Peyer's patch (tissue), 4 donors: ENCODE data around the gene CSRNP3. TPM values are rescaled to one million over a fixed set of nuclear protein-coding genes. Genes with fewer than 3 reads are reported as not detected.

ENCODE experiments used
- DNase-seq, 3 donors: peaks; one replicate each; pipeline ENCODE4 v3.0.0-alpha.2; 2017 to 2019
- H3K27ac ChIP-seq, 4 donors: fragments of 200-600 bp; sonication (generic); one replicate each; pipeline ENCODE4 v1.5.1; 2016 to 2019
- H3K27me3 ChIP-seq, 2 donors: fragments of 200-600 bp; sonication (generic); one replicate each; pipeline ENCODE4 v1.5.1; 2019
- H3K36me3 ChIP-seq, 3 donors: fragments of 200-600 bp; sonication (generic); one replicate each; pipeline ENCODE4 v1.5.1; 2016 to 2019
- H3K4me1 ChIP-seq, 4 donors: fragments of 200-600 bp; sonication (generic); one replicate each; pipeline ENCODE4 v1.5.1; 2016 to 2019
- H3K4me3 ChIP-seq, 4 donors: fragments of 200-600 bp; sonication (generic); 1 replicate in 3 of 4; 2 replicates in 1 of 4; pipeline ENCODE4 v1.5.1; 2016 to 2019; ENCODE audit warnings: mild to moderate bottlenecking in 1 of 4
- H3K9me3 ChIP-seq, 4 donors: fragments of 200-600 bp; sonication (generic); one replicate each; pipeline ENCODE4 v1.5.1; 2016 to 2019; ENCODE audit warnings: mild to moderate bottlenecking in 1 of 4
- CTCF ChIP-seq, 6 experiments: fragments of 450-650 bp in 4 of 6; fragments of 200-600 bp in 2 of 6; sonication (generic) in 1 of 6; IDR thresholded peaks; one replicate each; pipeline ENCODE4 v1.5.1; 2017 to 2019; ENCODE audit warnings: antibody characterized with exemption in 6 of 6, mild to moderate bottlenecking in 3 of 6, moderate library complexity in 1 of 6
- POLR2A ChIP-seq, 2 donors: fragments of 450-650 bp; IDR thresholded peaks; one replicate each; pipeline ENCODE4 v1.5.1; 2017; ENCODE audit warnings: antibody characterized with exemption in 2 of 2, mild to moderate bottlenecking in 2 of 2, moderate library complexity in 2 of 2
- total RNA-seq, 4 donors: library from RNA; depleted of rRNA; stranded (reverse); fragments of >200 nt; gene quantifications; one replicate each; pipeline ENCODE4 v1.1.0, GENCODE V29; 2016

Gene CSRNP3
- total RNA-seq, 4 donors from 2014 or later: 1.6 to 10.5 (median 4.4) TPM

- Histone ChIP-seq H3K36me3 (no peaks in the 10 kb centered on the region), H3K4me3 (no peak overlapping the region), H3K27me3 (no peaks in the 10 kb centered on the region), H3K9me3 (no peaks in the 10 kb centered on the region), H3K27ac (no peak overlapping the region), H3K4me1 (no peaks in the 10 kb centered on the region)
- DNase-seq: no peak
- TF ChIP-seq POLR2A (IDR thresholded peaks at IDR 0.05) (no peak), CTCF (IDR thresholded peaks at IDR 0.05) (no peak)
These were observed 205.3 kb downstream of the CSRNP3 start for GRCh38 chr2:165674780-165675179.

- no peaks in the 10 kb centered on the region for H3K36me3 ChIP-seq
- H3K9me3 ChIP-seq: no peaks in the 10 kb centered on the region
- no peak overlapping the region for H3K4me3 ChIP-seq
- DNase-seq: no peak
- H3K27me3 ChIP-seq: no peaks in the 10 kb centered on the region
- TF ChIP-seq POLR2A (IDR thresholded peaks at IDR 0.05): no peak
- H3K27ac ChIP-seq: no peak overlapping the region
- no peaks in the 10 kb centered on the region for H3K4me1 ChIP-seq
These were observed 206.1 kb downstream of the CSRNP3 start for GRCh38 chr2:165675551-165675968.

GRCh38 chr2:165678882-165679281 is 209.4 kb downstream of the CSRNP3 start:
- H3K27me3 ChIP-seq: no peaks in the 10 kb centered on the region
- H3K36me3 ChIP-seq: no peaks in the 10 kb centered on the region
- TF ChIP-seq CTCF (IDR thresholded peaks at IDR 0.05) (no peak), POLR2A (IDR thresholded peaks at IDR 0.05) (no peak)
- H3K27ac ChIP-seq: no peak overlapping the region
- no peak overlapping the region for H3K4me3 ChIP-seq
- H3K9me3 ChIP-seq: no peaks in the 10 kb centered on the region
- H3K4me1 ChIP-seq: no peaks in the 10 kb centered on the region
- no peak for DNase-seq

- no peaks in the 10 kb centered on the region for H3K36me3 ChIP-seq
- H3K27ac ChIP-seq: no peak overlapping the region
- H3K27me3 ChIP-seq: no peaks in the 10 kb centered on the region
- H3K4me3 ChIP-seq: no peak overlapping the region
- TF ChIP-seq CTCF (IDR thresholded peaks at IDR 0.05) (no peak), POLR2A (IDR thresholded peaks at IDR 0.05) (no peak)
- no peaks in the 10 kb centered on the region for H3K9me3 ChIP-seq
- DNase-seq: no peak
- no peaks in the 10 kb centered on the region for H3K4me1 ChIP-seq
These were observed 210.1 kb downstream of the CSRNP3 start for GRCh38 chr2:165679621-165680020.

GRCh38 chr2:165681841-165682240 is 212.3 kb downstream of the CSRNP3 start:
- peak overlapping the region in 1 of 4 donors; percentile 16 for H3K27ac ChIP-seq
- DNase-seq: no peak
- H3K9me3 ChIP-seq: no peaks in the 10 kb centered on the region
- TF ChIP-seq CTCF (IDR thresholded peaks at IDR 0.05) (no peak), POLR2A (IDR thresholded peaks at IDR 0.05) (no peak)
- no peaks in the 10 kb centered on the region for H3K27me3 ChIP-seq
- H3K4me1 ChIP-seq: no peaks in the 10 kb centered on the region
- no peaks in the 10 kb centered on the region for H3K36me3 ChIP-seq
- no peak overlapping the region for H3K4me3 ChIP-seq

GRCh38 chr2:165682546-165682945 is 213.0 kb downstream of the CSRNP3 start:
- Histone ChIP-seq H3K4me3 (no peak overlapping the region), H3K36me3 (no peaks in the 10 kb centered on the region), H3K9me3 (no peaks in the 10 kb centered on the region), H3K27me3 (no peaks in the 10 kb centered on the region), H3K4me1 (no peaks in the 10 kb centered on the region), H3K27ac (peak overlapping the region in 1 of 4 donors; percentile 16)
- no peak for TF ChIP-seq CTCF (IDR thresholded peaks at IDR 0.05)
- TF ChIP-seq POLR2A (IDR thresholded peaks at IDR 0.05): no peak
- DNase-seq: no peak
